ENCODE data around the gene ZSCAN21. TPM values are rescaled to one million over a fixed set of nuclear protein-coding genes. Genes with fewer than 3 reads are reported as not detected.

The ZSCAN21 gene
- total and polyA plus RNA-seq, 2 of the 4 experiments (the other 2 are of a cell fraction) = 11.5 to 13.3 TPM

DNA sequence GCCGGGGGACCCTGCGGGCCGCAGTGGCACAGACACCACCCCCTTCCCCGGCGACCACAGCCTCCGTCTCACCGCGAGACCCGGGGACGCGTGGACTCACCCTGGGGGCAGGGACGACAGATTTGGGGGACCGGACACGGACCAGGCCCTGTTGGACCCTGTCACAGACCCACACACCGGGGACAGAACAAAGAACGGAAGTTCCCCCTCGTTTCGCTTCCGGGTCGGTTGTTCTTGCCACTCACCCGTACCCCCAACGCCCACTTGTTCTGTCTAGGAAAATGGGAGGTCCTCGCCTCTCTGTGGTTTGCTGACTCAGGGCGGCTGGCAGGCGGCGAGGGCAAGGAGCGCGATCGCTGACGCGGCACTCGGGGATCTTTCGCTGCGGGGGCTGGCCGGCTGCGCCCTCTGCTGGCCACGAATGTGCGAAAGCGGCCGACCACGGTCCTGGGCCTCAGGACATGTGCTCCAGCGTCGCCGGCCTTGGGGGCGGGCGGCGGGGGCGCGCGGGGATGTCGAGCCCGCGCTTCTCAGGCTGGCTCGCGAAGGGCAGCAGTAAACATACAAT lies 32.0 kb downstream of the ZSCAN21 start, which contains the start of gene ZNF3:
TSS of gene ZNF3 (minus strand) at position 189 of the 568 bp plus-strand sequence. CDS start 4,366 bp downstream, outside the sequence.
- Histone ChIP-seq H2AK9ac (replicated peaks; ENCODE audit: low read depth, low read length, poor library complexity) (peak within 1 kb of the TSS; percentile 99), H3K9me3 (ENCODE audit: control insufficient read depth, insufficient read depth, low read length) (peaks cover 1% of the 10 kb centered on the region; the same call in 1 of the 2 replicates), H2BK120ac (ENCODE audit: low read depth, low read length) (peak within 1 kb of the TSS; percentile 82), H3K79me1 (ENCODE audit: low read depth in 1 of 2, low read length in 2 of 2) (peaks cover 11 to 35% of the 10 kb centered on the region in 2 experiments), H3K4me1 (ENCODE audit: control insufficient read depth, insufficient read depth, low read length) (peaks cover 9% of the 10 kb centered on the region), H3K36me3 (ENCODE audit: control insufficient read depth, insufficient read depth, low read length) (peaks cover 24% of the 10 kb centered on the region), H4K8ac (ENCODE audit: low read depth in 2 of 2, low read length in 2 of 2) (peak within 1 kb of the TSS; percentile 36 to 96), H4K5ac (ENCODE audit: low read depth, low read length) (peak within 1 kb of the TSS; percentile 76), H4K91ac (ENCODE audit: insufficient read depth, low read depth, low read length) (peak within 1 kb of the TSS; percentile 93), H2BK15ac (ENCODE audit: low read depth, low read length) (peak within 1 kb of the TSS; percentile 16), H2AFZ (replicated peaks; ENCODE audit: low read length, poor library complexity) (peak within 1 kb of the TSS; percentile 97), H3K23ac (ENCODE audit: low read depth, low read length) (peak within 1 kb of the TSS; percentile 73), H3K9me1 (ENCODE audit: insufficient read depth, low read length) (peaks cover 9% of the 10 kb centered on the region), H3K18ac (ENCODE audit: low read depth, low read length) (peak within 1 kb of the TSS; percentile 39; the same call in 1 of the 2 replicates), H2AK5ac (ENCODE audit: low read depth, low read length) (peak within 1 kb of the TSS; percentile 84), H4K20me1 (ENCODE audit: insufficient read depth, low read length) (peaks cover 21% of the 10 kb centered on the region), H3K27ac (ENCODE audit: insufficient read depth, low read length) (peak within 1 kb of the TSS; percentile 87), H3K14ac (replicated peaks; ENCODE audit: low read depth, low read length) (peak within 1 kb of the TSS; percentile 91), H3K27me3 (ENCODE audit: control insufficient read depth, insufficient read depth, low read length) (no peaks in the 10 kb centered on the region), H3K4ac (ENCODE audit: low read depth, low read length) (peak within 1 kb of the TSS; percentile 98), H2BK20ac (ENCODE audit: low read depth, low read length) (peak within 1 kb of the TSS; percentile 57; the same call in 1 of the 2 replicates), H3K4me3 (ENCODE audit: insufficient read depth, low read depth, low read length) (peak within 1 kb of the TSS; percentile 73), H3K9ac (ENCODE audit: low read depth, low read length) (peak within 1 kb of the TSS; percentile 87), H3K56ac (ENCODE audit: extremely low read depth, insufficient read depth, low read length) (peak within 1 kb of the TSS; percentile 83), H2BK5ac (ENCODE audit: low read depth, low read length, poor library complexity, severe bottlenecking) (peak within 1 kb of the TSS; percentile 78), H3K4me2 (ENCODE audit: low read depth, low read length) (peak within 1 kb of the TSS; percentile 89)
- ChIA-PET CTCF (no interaction called here), POLR2A (ENCODE audit: unreplicated experiment) (no interaction called here)
- peak; percentile 99 for DNase-seq
- BruUV-seq (replicated peaks) = no TSS peak
- peak; percentile 90 for ATAC-seq (ENCODE audit: low read depth)
- 0% methylated on average over 4 of the region's 55 CpGs; no CpG with 5 or more reads in 1 of the 2 experiments for WGBS, 2 experiments (ENCODE audit: extremely low coverage in 2 of 2, insufficient read length in 1 of 2)
- in situ Hi-C loops (cut with MboI; ENCODE audit: low sequenced_read_pairs) (no loop called here), intact Hi-C loops (cut with micrococcal nuclease) (loop anchor here (1.0 kb wide), 1 partner anchor 87 kb away; no protein-coding TSS in a partner anchor), dilution Hi-C loops (cut with HindIII; ENCODE audit: low sequenced_read_pairs, unreplicated experiment) (no loop called here)
- TF ChIP-seq, protein P1, sequence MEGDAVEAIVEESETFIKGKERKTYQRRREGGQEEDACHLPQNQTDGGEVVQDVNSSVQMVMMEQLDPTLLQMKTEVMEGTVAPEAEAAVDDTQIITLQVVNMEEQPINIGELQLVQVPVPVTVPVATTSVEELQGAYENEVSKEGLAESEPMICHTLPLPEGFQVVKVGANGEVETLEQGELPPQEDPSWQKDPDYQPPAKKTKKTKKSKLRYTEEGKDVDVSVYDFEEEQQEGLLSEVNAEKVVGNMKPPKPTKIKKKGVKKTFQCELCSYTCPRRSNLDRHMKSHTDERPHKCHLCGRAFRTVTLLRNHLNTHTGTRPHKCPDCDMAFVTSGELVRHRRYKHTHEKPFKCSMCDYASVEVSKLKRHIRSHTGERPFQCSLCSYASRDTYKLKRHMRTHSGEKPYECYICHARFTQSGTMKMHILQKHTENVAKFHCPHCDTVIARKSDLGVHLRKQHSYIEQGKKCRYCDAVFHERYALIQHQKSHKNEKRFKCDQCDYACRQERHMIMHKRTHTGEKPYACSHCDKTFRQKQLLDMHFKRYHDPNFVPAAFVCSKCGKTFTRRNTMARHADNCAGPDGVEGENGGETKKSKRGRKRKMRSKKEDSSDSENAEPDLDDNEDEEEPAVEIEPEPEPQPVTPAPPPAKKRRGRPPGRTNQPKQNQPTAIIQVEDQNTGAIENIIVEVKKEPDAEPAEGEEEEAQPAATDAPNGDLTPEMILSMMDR (conservative IDR thresholded peaks at IDR 0.05; ENCODE audit: low read depth, low read length) = peak; percentile 95
- no peak for TF ChIP-seq RCOR1 (IDR thresholded peaks at IDR 0.05; ENCODE audit: insufficient replicate concordance, low read length)
- peak; percentile 92 for TF ChIP-seq NFE2L2 (IDR thresholded peaks at IDR 0.05; ENCODE audit: low read depth, low read length)
- TF ChIP-seq MAZ (IDR thresholded peaks at IDR 0.05; ENCODE audit: borderline replicate concordance, low read depth, low read length) = peak; percentile 92; the same call in 1 of the 2 replicates
- TF ChIP-seq RAD21 (IDR thresholded peaks at IDR 0.05; ENCODE audit: low read length) = peak; percentile 73
- TF ChIP-seq BHLHE40 (IDR thresholded peaks at IDR 0.05; ENCODE audit: low read depth, low read length) = peak; percentile 67
- peak; percentile 73 for TF ChIP-seq SMC3 (IDR thresholded peaks at IDR 0.05; ENCODE audit: low read depth, low read length)
- peak; percentile 90 for TF ChIP-seq FOS (IDR thresholded peaks at IDR 0.05; ENCODE audit: low read depth, low read length)
- TF ChIP-seq MAFK (IDR thresholded peaks at IDR 0.05; ENCODE audit: low read depth, low read length) = peak; percentile 97
- no peak for TF ChIP-seq CHD1 (IDR thresholded peaks at IDR 0.05; ENCODE audit: low read depth, low read length)
- TF ChIP-seq MXI1 (IDR thresholded peaks at IDR 0.05; ENCODE audit: borderline replicate concordance, low read depth, low read length) = peak; percentile 85
- TF ChIP-seq POLR2A (IDR thresholded peaks at IDR 0.05; ENCODE audit: low read depth, low read length) = peak; percentile 90
- no peak for TF ChIP-seq CEBPB (IDR thresholded peaks at IDR 0.05; ENCODE audit: low read depth, low read length)
- TF ChIP-seq, protein P2, sequence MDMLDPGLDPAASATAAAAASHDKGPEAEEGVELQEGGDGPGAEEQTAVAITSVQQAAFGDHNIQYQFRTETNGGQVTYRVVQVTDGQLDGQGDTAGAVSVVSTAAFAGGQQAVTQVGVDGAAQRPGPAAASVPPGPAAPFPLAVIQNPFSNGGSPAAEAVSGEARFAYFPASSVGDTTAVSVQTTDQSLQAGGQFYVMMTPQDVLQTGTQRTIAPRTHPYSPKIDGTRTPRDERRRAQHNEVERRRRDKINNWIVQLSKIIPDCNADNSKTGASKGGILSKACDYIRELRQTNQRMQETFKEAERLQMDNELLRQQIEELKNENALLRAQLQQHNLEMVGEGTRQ (IDR thresholded peaks at IDR 0.05; ENCODE audit: low read depth, low read length) = peak; percentile 54
- no peak for TF ChIP-seq RFX5 (IDR thresholded peaks at IDR 0.05; ENCODE audit: low read depth, low read length)

Measured in IMR-90 (cell line).